Activated T-cell treated with anti-CD3 and anti-CD28 coated beads, Interleukin-2, amount 50 U/mL, for 72 hours (primary cell): ENCODE measurements around the gene ZC3H14. TPM values are rescaled to one million over a fixed set of nuclear protein-coding genes. Genes with fewer than 3 reads are reported as not detected.

ENCODE experiments used
- ATAC-seq, 2 donors: fragments of 150-1000 bp; cut with Tn5 transposase; replicated peaks in 1 of 2; 2 replicates each; pipeline ENCODE4 v1.10.0; 2021; ENCODE audit warnings: moderate library complexity in 2 of 2, mild to moderate bottlenecking in 1 of 2
- DNase-seq, 2 donors: peaks; one replicate each; pipeline ENCODE4 v3.0.0; 2021 to 2022; ENCODE audit warnings: mixed read lengths in 1 of 2
- H3K27ac Mint-ChIP-seq: one replicate; pipeline ENCODE4 v1.8.0; 2022; ENCODE audit warnings: mild to moderate bottlenecking, moderate library complexity, mixed read lengths
- H3K27me3 Mint-ChIP-seq: one replicate; pipeline ENCODE4 v1.8.0; 2022; ENCODE audit warnings: low read depth, mixed read lengths
- H3K36me3 Mint-ChIP-seq, 2 donors: one replicate each; pipeline ENCODE4 v1.8.0; 2022; ENCODE audit warnings: mixed read lengths in 2 of 2, mild to moderate bottlenecking in 1 of 2; ENCODE audit not compliant: insufficient read depth in 2 of 2
- H3K4me1 Mint-ChIP-seq: one replicate; pipeline ENCODE4 v1.8.0; 2022; ENCODE audit warnings: low read depth, mixed read lengths
- H3K4me3 Mint-ChIP-seq, 2 donors: one replicate each; pipeline ENCODE4 v1.8.0; 2022; ENCODE audit warnings: mild to moderate bottlenecking in 2 of 2, mixed read lengths in 2 of 2, moderate library complexity in 2 of 2
- H3K9me3 Mint-ChIP-seq, 2 donors: one replicate each; pipeline ENCODE4 v1.8.0; 2022; ENCODE audit warnings: mixed read lengths in 2 of 2
- total RNA-seq, 2 donors: library from RNA; stranded (reverse); gene quantifications; one replicate each; pipeline ENCODE4 v1.2.3, GENCODE V29; 2022

Gene ZC3H14
- total RNA-seq, 2 donors from 2014 or later = 44.2 to 58.9 TPM

- ATAC-seq (no peak), DNase-seq (no peak)
- Mint-ChIP-seq H3K36me3 (no peaks in the 10 kb centered on the region), H3K9me3 (no peaks in the 10 kb centered on the region), H3K27ac (no peak overlapping the region), H3K27me3 (no peaks in the 10 kb centered on the region), H3K4me3 (no peak overlapping the region), H3K4me1 (no peaks in the 10 kb centered on the region)
Observed at GRCh38 chr14:88542857-88543795, 19.7 kb upstream of the ZC3H14 start.

GRCh38 chr14:88545256-88545655 is 17.6 kb upstream of the ZC3H14 start:
- Mint-ChIP-seq H3K36me3 (no peaks in the 10 kb centered on the region), H3K27ac (no peak overlapping the region), H3K9me3 (no peaks in the 10 kb centered on the region), H3K27me3 (no peaks in the 10 kb centered on the region), H3K4me1 (no peaks in the 10 kb centered on the region), H3K4me3 (no peak overlapping the region)
- DNase-seq (no peak), ATAC-seq (no peak)

DNA sequence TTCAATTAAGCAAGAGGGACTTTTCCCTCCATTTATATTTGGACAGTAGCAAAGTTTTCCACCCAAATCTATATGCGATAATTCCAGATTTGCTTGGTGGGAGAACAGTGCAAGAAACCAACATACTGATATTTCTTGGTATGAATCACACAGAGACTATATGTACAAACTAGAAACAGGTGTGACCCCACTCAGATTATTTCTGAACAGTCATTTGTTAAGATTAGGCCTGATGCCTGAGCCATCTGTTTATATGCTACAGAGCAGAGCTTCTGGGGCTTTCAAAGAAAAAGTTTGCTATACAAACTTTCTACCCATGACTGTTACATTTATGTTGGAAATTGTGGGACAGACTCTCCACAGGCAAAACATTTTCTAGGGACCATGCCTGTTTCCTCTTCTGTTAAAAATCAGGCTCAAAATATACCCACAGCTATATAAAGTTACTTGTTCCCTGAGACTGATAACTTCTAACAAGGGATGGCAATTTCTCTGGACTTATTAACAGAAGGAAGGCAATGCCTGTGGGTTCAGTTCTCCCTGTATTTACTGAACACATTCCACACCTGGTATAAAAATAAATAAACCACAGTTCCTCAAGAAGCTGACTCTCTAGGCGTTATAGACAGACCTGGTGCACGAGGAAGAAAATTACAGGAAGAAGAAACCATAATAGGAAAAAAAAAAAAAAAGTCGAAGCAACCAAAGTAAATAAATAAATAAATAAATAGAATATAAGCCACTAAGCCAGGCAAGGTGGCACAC is 16.0 kb upstream of the ZC3H14 start:
- no peak overlapping the region for H3K4me3 Mint-ChIP-seq
- H3K4me1 Mint-ChIP-seq = no peaks in the 10 kb centered on the region
- H3K27ac Mint-ChIP-seq = no peak overlapping the region
- H3K27me3 Mint-ChIP-seq = peaks cover 3% of the 10 kb centered on the region
- H3K9me3 Mint-ChIP-seq = no peaks in the 10 kb centered on the region
- DNase-seq = no peak
- no peaks in the 10 kb centered on the region for H3K36me3 Mint-ChIP-seq
- no peak for ATAC-seq

- Mint-ChIP-seq H3K4me1 (no peaks in the 10 kb centered on the region), H3K4me3 (no peak overlapping the region), H3K27ac (no peak overlapping the region), H3K36me3 (no peaks in the 10 kb centered on the region), H3K27me3 (peaks cover 9% of the 10 kb centered on the region), H3K9me3 (no peaks in the 10 kb centered on the region)
- ATAC-seq = no peak
- no peak for DNase-seq
Observed at GRCh38 chr14:88547386-88547780, 15.5 kb upstream of the ZC3H14 start.

- Mint-ChIP-seq H3K9me3 (no peaks in the 10 kb centered on the region), H3K4me3 (no peak overlapping the region), H3K27ac (no peak overlapping the region), H3K36me3 (no peaks in the 10 kb centered on the region), H3K4me1 (peaks cover 9% of the 10 kb centered on the region), H3K27me3 (peaks cover 29% of the 10 kb centered on the region)
- ATAC-seq (no peak), DNase-seq (no peak)
Observed at GRCh38 chr14:88550078-88550477, 12.8 kb upstream of the ZC3H14 start.

GRCh38 chr14:88551094-88551870 is 11.6 kb upstream of the ZC3H14 start:
- DNase-seq = peak; percentile 64 to 69
- no peaks in the 10 kb centered on the region for H3K36me3 Mint-ChIP-seq
- peaks cover 41% of the 10 kb centered on the region for H3K27me3 Mint-ChIP-seq
- no peak overlapping the region for H3K27ac Mint-ChIP-seq
- peaks cover 9% of the 10 kb centered on the region for H3K4me1 Mint-ChIP-seq
- peak; percentile 65 to 69 for ATAC-seq
- H3K9me3 Mint-ChIP-seq = no peaks in the 10 kb centered on the region
- peak overlapping the region; percentile 74 to 78 for H3K4me3 Mint-ChIP-seq

DNA sequence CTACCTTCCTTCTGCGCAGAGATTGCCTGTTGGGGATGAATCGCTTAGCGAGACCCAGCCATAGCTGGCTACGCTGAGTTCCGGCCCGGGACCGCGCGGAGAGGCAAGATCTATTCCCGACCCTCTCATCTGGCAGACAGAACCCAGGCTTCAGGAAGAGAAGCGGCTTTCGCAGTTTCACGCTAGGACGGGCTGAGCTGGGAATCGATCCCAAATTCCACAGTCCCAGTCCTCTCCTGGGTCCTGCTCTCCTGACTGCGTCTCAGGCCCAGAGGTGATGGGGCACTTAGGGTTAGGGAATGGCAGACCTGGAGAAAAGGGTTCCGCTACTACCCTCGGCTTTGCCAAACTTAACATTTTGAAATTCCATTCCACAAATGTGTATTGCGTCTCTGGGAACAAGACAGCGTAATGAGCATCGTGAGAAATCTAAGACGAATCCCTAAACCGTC is 10.8 kb upstream of the ZC3H14 start:
- Mint-ChIP-seq H3K27me3 (peaks cover 47% of the 10 kb centered on the region), H3K4me1 (peaks cover 17% of the 10 kb centered on the region), H3K36me3 (no peaks in the 10 kb centered on the region), H3K9me3 (no peaks in the 10 kb centered on the region), H3K27ac (no peak overlapping the region), H3K4me3 (peak overlapping the region; percentile 74 to 78)
- DNase-seq = no peak
- ATAC-seq = no peak

DNA sequence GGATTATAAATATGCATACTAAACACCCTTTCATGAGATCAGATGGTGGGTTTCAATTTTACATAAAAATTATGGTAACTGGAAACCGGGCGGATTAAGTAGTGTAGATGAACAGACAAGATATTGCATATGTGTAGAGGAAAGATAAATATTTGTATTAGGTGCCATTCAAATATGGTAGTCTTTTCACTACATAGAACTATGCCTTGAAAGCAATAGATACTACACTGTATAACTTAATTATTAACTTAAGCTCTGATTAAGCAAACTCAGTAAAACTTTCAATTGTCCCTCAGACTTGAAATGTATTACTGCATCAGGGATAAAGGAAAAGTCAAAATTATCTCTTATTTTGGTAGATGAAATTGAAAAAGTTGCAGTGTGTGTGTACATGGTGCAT is 10.0 kb upstream of the ZC3H14 start:
- H3K4me1 Mint-ChIP-seq = peaks cover 25% of the 10 kb centered on the region
- DNase-seq (no peak), ATAC-seq (no peak)
- H3K27me3 Mint-ChIP-seq = peaks cover 47% of the 10 kb centered on the region
- no peak overlapping the region for H3K4me3 Mint-ChIP-seq
- no peaks in the 10 kb centered on the region for H3K9me3 Mint-ChIP-seq
- H3K36me3 Mint-ChIP-seq = no peaks in the 10 kb centered on the region
- H3K27ac Mint-ChIP-seq = no peak overlapping the region

- H3K4me3 Mint-ChIP-seq = peak overlapping the region; percentile 75 to 76
- ATAC-seq (no peak), DNase-seq (no peak)
- H3K36me3 Mint-ChIP-seq = no peaks in the 10 kb centered on the region
- H3K9me3 Mint-ChIP-seq = no peaks in the 10 kb centered on the region
- peaks cover 50% of the 10 kb centered on the region for H3K27me3 Mint-ChIP-seq
- peaks cover 29% of the 10 kb centered on the region for H3K4me1 Mint-ChIP-seq
- H3K27ac Mint-ChIP-seq = no peak overlapping the region
Observed at GRCh38 chr14:88553886-88554456, 8.9 kb upstream of the ZC3H14 start.

GRCh38 chr14:88554457-88555286 is 8.2 kb upstream of the ZC3H14 start, which contains the start of gene PTPN21:
Gene PTPN21, minus strand, starts transcription at chr14:88555007. Its CDS starts 4,590 bp downstream, at chr14:88550417.
- peak within 1 kb of the TSS; percentile 76 to 85 for H3K4me3 Mint-ChIP-seq
- H3K4me1 Mint-ChIP-seq = peaks cover 33% of the 10 kb centered on the region
- H3K27ac Mint-ChIP-seq = peak within 1 kb of the TSS; percentile 57
- H3K27me3 Mint-ChIP-seq = peaks cover 55% of the 10 kb centered on the region
- H3K36me3 Mint-ChIP-seq = no peaks in the 10 kb centered on the region
- H3K9me3 Mint-ChIP-seq = no peaks in the 10 kb centered on the region
- ATAC-seq (peak; percentile 63 to 71), DNase-seq (peak; percentile 38 to 46)

GRCh38 chr14:88556581-88556980 is 6.3 kb upstream of the ZC3H14 start:
- DNase-seq (no peak), ATAC-seq (no peak)
- no peaks in the 10 kb centered on the region for H3K36me3 Mint-ChIP-seq
- H3K27ac Mint-ChIP-seq = no peak overlapping the region
- H3K4me3 Mint-ChIP-seq = peak overlapping the region in 1 of 2 donors; percentile 28
- peaks cover 33% of the 10 kb centered on the region for H3K4me1 Mint-ChIP-seq
- H3K9me3 Mint-ChIP-seq = no peaks in the 10 kb centered on the region
- H3K27me3 Mint-ChIP-seq = peaks cover 60% of the 10 kb centered on the region

DNA sequence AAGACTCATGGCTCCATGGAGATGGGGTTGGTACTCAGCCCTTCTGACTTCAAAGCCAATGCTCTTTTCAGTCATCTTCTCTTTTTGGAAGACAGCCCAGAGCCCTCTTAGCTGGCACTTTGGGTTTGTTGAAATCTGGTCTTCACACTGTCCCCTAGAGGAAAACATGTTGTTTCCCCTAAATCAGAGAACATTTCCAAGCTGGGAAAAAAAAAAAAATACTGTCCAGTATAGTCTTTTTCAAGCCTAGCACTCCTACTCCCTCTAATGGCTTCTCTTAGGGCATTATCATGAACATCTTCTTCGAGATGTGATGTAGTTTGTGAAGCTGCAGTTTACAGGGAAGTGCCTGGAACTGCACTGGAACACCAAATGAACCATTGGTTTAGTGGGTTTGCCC is 3.0 kb upstream of the ZC3H14 start:
- Mint-ChIP-seq H3K27ac (no peak overlapping the region), H3K4me1 (peaks cover 49% of the 10 kb centered on the region), H3K27me3 (peaks cover 42% of the 10 kb centered on the region), H3K36me3 (peaks cover 0 to 4% of the 10 kb centered on the region in 2 donors), H3K4me3 (no peak overlapping the region), H3K9me3 (no peaks in the 10 kb centered on the region)
- DNase-seq = no peak
- no peak for ATAC-seq
